ENCODE data around the gene SLC34A1.

DNA sequence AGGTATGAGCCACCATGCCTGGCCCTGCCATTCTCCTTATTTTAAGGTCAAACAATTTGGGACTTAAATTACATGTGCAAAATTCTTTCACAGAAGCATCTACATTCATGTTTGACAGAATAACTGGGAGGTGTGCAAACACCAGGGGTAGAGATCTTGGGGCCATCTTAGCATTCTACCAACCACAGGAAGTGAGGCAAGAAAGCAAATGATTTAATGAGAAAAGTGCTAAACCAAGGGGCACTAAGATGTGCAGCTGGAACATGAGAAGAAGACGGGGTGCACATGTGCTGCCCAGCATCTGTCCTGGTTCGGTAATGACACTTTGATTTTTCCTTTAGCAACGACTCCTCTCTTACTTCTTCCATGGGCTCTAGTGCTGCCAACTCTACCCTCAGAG, 26.3 kb downstream of the SLC34A1 start:
- TF ChIP-seq CTCF (IDR thresholded peaks at IDR 0.05) (no peak), POLR2A (IDR thresholded peaks at IDR 0.05) (no peak)
